Measurements from ENCODE around the gene UBE2Q1. TPM values are rescaled to one million over a fixed set of nuclear protein-coding genes. Genes with fewer than 3 reads are reported as not detected.
A peak's percentile ranks its signal among the peaks of the same experiment; 100 is the strongest.

UBE2Q1 gene
- total and polyA plus RNA-seq, 2 of the 8 experiments (the other 6 are each of a cell fraction or from before 2014, with no cell fraction given) = 13.2 to 95.8 TPM

DNA sequence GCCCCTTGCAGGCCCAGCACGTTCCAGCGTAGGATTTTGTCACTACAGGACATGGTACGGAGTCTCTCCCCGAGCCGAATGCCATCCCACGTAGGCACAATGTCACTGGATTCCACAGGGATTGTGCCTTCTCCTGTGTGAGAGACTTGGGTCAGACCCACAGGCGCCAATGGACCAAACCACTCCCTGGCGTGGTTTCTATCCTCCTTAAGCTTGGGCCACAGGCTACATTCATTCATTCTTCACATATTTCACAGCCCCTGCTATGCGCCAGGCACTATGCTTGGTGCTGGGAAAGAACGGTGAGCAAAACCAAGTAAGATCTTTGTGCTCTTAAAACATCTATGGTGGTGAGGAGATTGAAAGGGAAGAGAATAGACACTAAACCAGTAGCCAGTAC lies 27.8 kb upstream of the UBE2Q1 start:
- Histone ChIP-seq H3K18ac (ENCODE audit: extremely low read depth, low read length) (no peak overlapping the region), H3K14ac (ENCODE audit: insufficient read length) (no peak overlapping the region), H3K9me3 (ENCODE audit: insufficient read depth in 2 of 2, low read depth in 1 of 2, low read length in 1 of 2) (no peaks in the 10 kb centered on the region), H4K5ac (ENCODE audit: insufficient read length, low read depth, low read length) (no peak overlapping the region), H3K79me2 (ENCODE audit: control insufficient read depth in 1 of 2, insufficient read depth in 2 of 2, low read length in 2 of 2) (no peaks in the 10 kb centered on the region), H2BK5ac (ENCODE audit: low read depth, low read length) (no peak overlapping the region), H2AFZ (ENCODE audit: low read length) (no peak overlapping the region), H3K27ac (ENCODE audit: low read depth, low read length) (no peak overlapping the region), H4K20me1 (replicated peaks in 1 of 2; ENCODE audit: control insufficient read depth in 1 of 2, insufficient read depth in 2 of 2, low read length in 2 of 2) (peaks cover 14% of the 10 kb centered on the region in 2 experiments), H4K8ac (ENCODE audit: extremely low read depth, insufficient read depth, low read length) (no peak overlapping the region), H2BK20ac (ENCODE audit: low read length) (no peak overlapping the region), H3K27me3 (replicated peaks in 1 of 4; ENCODE audit: control insufficient read depth in 3 of 4, extremely low read depth in 1 of 4, insufficient read depth in 3 of 4, low read length in 3 of 4) (no peaks in the 10 kb centered on the region), H3K23me2 (ENCODE audit: low read depth, low read length) (no peaks in the 10 kb centered on the region), H3K36me3 (ENCODE audit: control insufficient read depth in 2 of 4, insufficient read depth in 4 of 4, low read length in 3 of 4) (peaks cover 68 to 97% (median 91%) of the 10 kb centered on the region in 4 experiments), H2BK12ac (ENCODE audit: low read depth, low read length) (no peak overlapping the region), H3K4me2 (ENCODE audit: insufficient read depth in 1 of 2, low read depth in 2 of 2, low read length in 2 of 2) (no peak overlapping the region), H3K79me1 (ENCODE audit: low read depth, low read length) (0 out of 2 replicates have a peak, but pooled peaks cover 2% of the 10 kb centered on the region), H2BK120ac (replicated peaks; ENCODE audit: low read depth, low read length) (no peak overlapping the region), H3K4me1 (replicated peaks in 1 of 4; ENCODE audit: control insufficient read depth in 3 of 4, insufficient read depth in 4 of 4, low read length in 3 of 4) (no peaks in the 10 kb centered on the region), H3K4me3 (ENCODE audit: extremely low read depth in 1 of 4, insufficient read depth in 2 of 4, low read depth in 3 of 4, low read length in 4 of 4) (no peak overlapping the region), H3K9ac (replicated peaks in 1 of 4; ENCODE audit: extremely low read depth in 1 of 4, low read depth in 3 of 4, low read length in 3 of 4) (no peak overlapping the region), H2AK5ac (ENCODE audit: low read depth, low read length) (no peak overlapping the region), H3K56ac (replicated peaks; ENCODE audit: insufficient read length, low read depth, low read length) (no peak overlapping the region), H3K4ac (replicated peaks; ENCODE audit: insufficient read length, low read depth, low read length) (no peak overlapping the region), H3K23ac (ENCODE audit: insufficient read length) (no peak overlapping the region), H2BK15ac (ENCODE audit: low read length) (no peak overlapping the region), H4K91ac (replicated peaks; ENCODE audit: insufficient read length, low read length) (no peak overlapping the region)
- TF ChIP-seq GTF2F1 (IDR thresholded peaks at IDR 0.05; ENCODE audit: borderline replicate concordance, low read depth, low read length) = no peak
- TF ChIP-seq, protein P1, sequence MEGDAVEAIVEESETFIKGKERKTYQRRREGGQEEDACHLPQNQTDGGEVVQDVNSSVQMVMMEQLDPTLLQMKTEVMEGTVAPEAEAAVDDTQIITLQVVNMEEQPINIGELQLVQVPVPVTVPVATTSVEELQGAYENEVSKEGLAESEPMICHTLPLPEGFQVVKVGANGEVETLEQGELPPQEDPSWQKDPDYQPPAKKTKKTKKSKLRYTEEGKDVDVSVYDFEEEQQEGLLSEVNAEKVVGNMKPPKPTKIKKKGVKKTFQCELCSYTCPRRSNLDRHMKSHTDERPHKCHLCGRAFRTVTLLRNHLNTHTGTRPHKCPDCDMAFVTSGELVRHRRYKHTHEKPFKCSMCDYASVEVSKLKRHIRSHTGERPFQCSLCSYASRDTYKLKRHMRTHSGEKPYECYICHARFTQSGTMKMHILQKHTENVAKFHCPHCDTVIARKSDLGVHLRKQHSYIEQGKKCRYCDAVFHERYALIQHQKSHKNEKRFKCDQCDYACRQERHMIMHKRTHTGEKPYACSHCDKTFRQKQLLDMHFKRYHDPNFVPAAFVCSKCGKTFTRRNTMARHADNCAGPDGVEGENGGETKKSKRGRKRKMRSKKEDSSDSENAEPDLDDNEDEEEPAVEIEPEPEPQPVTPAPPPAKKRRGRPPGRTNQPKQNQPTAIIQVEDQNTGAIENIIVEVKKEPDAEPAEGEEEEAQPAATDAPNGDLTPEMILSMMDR (IDR thresholded peaks at IDR 0.05; ENCODE audit: control extremely low read depth in 1 of 3, insufficient read depth in 1 of 3, low read depth in 1 of 3, low read length in 3 of 3) = no peak
- TF ChIP-seq RAD21 (IDR thresholded peaks at IDR 0.05 in 1 of 2, conservative IDR thresholded peaks at IDR 0.05 in 1 of 2; ENCODE audit: low read depth in 2 of 2, low read length in 2 of 2) = peak; percentile 11 to 19; a peak in 2 of 4 replicates
- FAIRE-seq (no peak), DNase-seq (ENCODE audit: low read depth in 1 of 2, low spot score in 2 of 2) (no peak)
- ChIA-PET CTCF (ENCODE audit: partially characterized antibody) (interaction anchor here (1.4 kb wide), 1 partner anchor 27 kb away, joined by 3 read pairs; no protein-coding TSS in a partner anchor), POLR2A (ENCODE audit: partially characterized antibody) (no interaction called here)
- 93% methylated on average over 10 of the region's 10 CpGs; no CpG with 5 or more reads in 1 of the 2 experiments for WGBS, 2 experiments (ENCODE audit: extremely low coverage in 1 of 2, insufficient coverage in 1 of 2, insufficient read length in 1 of 2, insufficient replicate concordance in 2 of 2, low coverage in 1 of 2, low lambda C conversion rate in 2 of 2, missing lambda C conversion rate in 1 of 2)

Data from H1 (cell line).